HEK293 (cell line): ENCODE data around the gene KREMEN1.

ENCODE experiments used
- CTCF ChIA-PET: fragments of 350-600 bp; formaldehyde crosslinking; extraction: SDS; loops from one replicate; lab custom pipeline; 2021; ENCODE audit warnings: antibody characterized with exemption; lab: Yijun Ruan, JAX
- POLR2A ChIA-PET: fragments of 300-600 bp; formaldehyde crosslinking; extraction: SDS; loops from one replicate; lab custom pipeline; 2020; ENCODE audit warnings: antibody characterized with exemption, inconsistent platforms; lab: Yijun Ruan, JAX
- H3K27ac ChIP-seq: fragments of 200-500 bp; sonication (Bioruptor generic); 2 replicates; pipeline ENCODE4 v1.5.1; 2014; ENCODE audit warnings: low read depth, low read length, control low read depth, inconsistent platforms; ENCODE audit errors: extremely low read depth
- H3K36me3 ChIP-seq, 2 experiments: fragments of 200-500 bp in 1 of 2; sonication (Bioruptor generic) in 1 of 2; 1 replicate in 1 of 2; 2 replicates in 1 of 2; pipeline ENCODE4 v1.5.1; 2014 to 2017; ENCODE audit warnings: inconsistent platforms in 2 of 2, low read length in 2 of 2; ENCODE audit not compliant: control insufficient read depth in 2 of 2, insufficient read depth in 1 of 2
- H3K4me1 ChIP-seq: fragments of 200-500 bp; sonication (Bioruptor generic); 2 replicates; pipeline ENCODE4 v1.5.1; 2014; ENCODE audit warnings: mild to moderate bottlenecking, low read length, inconsistent platforms; ENCODE audit not compliant: control insufficient read depth, insufficient read depth
- H3K4me3 ChIP-seq: 2 replicates; pipeline ENCODE4 v1.5.1; 2011; ENCODE audit warnings: low read depth, mild to moderate bottlenecking, control low read depth, low read length, moderate library complexity
- H3K9me3 ChIP-seq: fragments of 200-500 bp; sonication (Bioruptor generic); 2 replicates; pipeline ENCODE4 v1.5.1; 2014; ENCODE audit warnings: low read depth, low read length, inconsistent platforms; ENCODE audit not compliant: control insufficient read depth, insufficient read depth
- FEZF1 ChIP-seq: fragments of 450-650 bp; formaldehyde crosslinking; IDR thresholded peaks from 2 replicates; pipeline ENCODE4 v1.5.1; 2016; ENCODE audit warnings: missing biosample characterization, missing genetic modification characterization
- HOXD13 ChIP-seq: sonication (generic); formaldehyde crosslinking; IDR thresholded peaks from 2 replicates; pipeline ENCODE4 v1.8.0; 2022; ENCODE audit warnings: missing genetic modification reagents, borderline replicate concordance
- KLF10 ChIP-seq: fragments of 450-650 bp; IDR thresholded peaks from 2 replicates; pipeline ENCODE4 v1.5.1; 2018; ENCODE audit warnings: missing biosample characterization, mild to moderate bottlenecking, missing genetic modification characterization
- KLF8 ChIP-seq: fragments of 450-650 bp; formaldehyde crosslinking; IDR thresholded peaks from 2 replicates; pipeline ENCODE4 v1.5.1; 2016; ENCODE audit warnings: missing biosample characterization, missing genetic modification characterization
- MYNN ChIP-seq: fragments of 450-650 bp; formaldehyde crosslinking; IDR thresholded peaks from 2 replicates; pipeline ENCODE4 v1.5.1; 2016; ENCODE audit warnings: missing biosample characterization, missing genetic modification characterization, borderline replicate concordance
- OSR2 ChIP-seq: fragments of 450-650 bp; formaldehyde crosslinking; IDR thresholded peaks from 2 replicates; pipeline ENCODE4 v1.5.1; 2016; ENCODE audit warnings: missing biosample characterization, missing genetic modification characterization
- OVOL3 ChIP-seq: fragments of 450-650 bp; formaldehyde crosslinking; IDR thresholded peaks from 2 replicates; pipeline ENCODE4 v1.5.1; 2016; ENCODE audit warnings: missing biosample characterization, missing genetic modification characterization
- TRIM28 ChIP-seq: IDR thresholded peaks from 2 replicates; pipeline ENCODE4 v1.6.1; 2011; ENCODE audit warnings: low read length, control low read depth, borderline replicate concordance
- ZBTB17 ChIP-seq: fragments of 450-650 bp; formaldehyde crosslinking; IDR thresholded peaks from 2 replicates; pipeline ENCODE4 v1.5.1; 2016; ENCODE audit warnings: missing biosample characterization, missing genetic modification characterization
- ZBTB48 ChIP-seq: fragments of 450-650 bp; formaldehyde crosslinking; IDR thresholded peaks from 2 replicates; pipeline ENCODE4 v1.5.1; 2016; ENCODE audit warnings: missing biosample characterization, missing genetic modification characterization
- ZIC2 ChIP-seq: fragments of 450-650 bp; formaldehyde crosslinking; IDR thresholded peaks from 2 replicates; pipeline ENCODE4 v1.5.1; 2016; ENCODE audit warnings: missing biosample characterization, missing genetic modification characterization
- ZNF121 ChIP-seq: fragments of 450-650 bp; formaldehyde crosslinking; IDR thresholded peaks from 2 replicates; pipeline ENCODE4 v1.5.1; 2016; ENCODE audit warnings: missing biosample characterization, missing genetic modification characterization
- ZNF221 ChIP-seq: fragments of 450-650 bp; formaldehyde crosslinking; IDR thresholded peaks from 2 replicates; pipeline ENCODE4 v1.5.1; 2017; ENCODE audit warnings: missing biosample characterization, missing genetic modification characterization, borderline replicate concordance
- ZNF776 ChIP-seq: fragments of 450-650 bp; formaldehyde crosslinking; IDR thresholded peaks from 2 replicates; pipeline ENCODE4 v1.5.0; 2017; ENCODE audit warnings: missing biosample characterization, missing genetic modification characterization, borderline replicate concordance
- TF ChIP-seq, protein P1 (sequence below): fragments of 450-650 bp; formaldehyde crosslinking; IDR thresholded peaks from 2 replicates; pipeline ENCODE4 v1.5.1; 2017; ENCODE audit warnings: missing biosample characterization, missing genetic modification characterization
- TF ChIP-seq, protein P2 (sequence below): fragments of 450-650 bp; formaldehyde crosslinking; IDR thresholded peaks from 2 replicates; pipeline ENCODE4 v1.5.1; 2017; ENCODE audit warnings: missing biosample characterization, missing genetic modification characterization
- TF ChIP-seq, protein P3 (sequence below): fragments of 450-650 bp; formaldehyde crosslinking; IDR thresholded peaks from 2 replicates; pipeline ENCODE4 v1.5.1; 2016; ENCODE audit warnings: missing biosample characterization, missing genetic modification characterization, borderline replicate concordance

The KREMEN1 gene

DNA sequence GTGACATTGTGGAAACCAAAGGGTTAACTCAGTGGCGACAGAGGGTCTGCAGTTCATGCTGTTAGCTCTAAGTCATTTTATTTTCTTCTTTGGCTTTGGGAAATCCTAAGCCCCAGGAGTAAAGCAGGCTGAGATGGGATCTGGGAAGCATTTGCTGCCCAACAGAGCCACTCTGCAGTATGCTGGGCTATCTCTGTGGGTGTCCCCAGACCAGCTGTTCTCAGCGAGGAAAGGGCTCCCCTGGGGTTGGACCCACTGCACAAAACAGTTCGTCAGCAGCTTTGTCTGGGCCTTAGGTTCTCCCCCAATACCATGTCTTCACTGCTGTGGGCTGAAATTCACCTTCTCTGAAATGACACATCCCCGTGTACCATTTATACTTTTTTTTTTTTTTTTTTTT lies 34.0 kb downstream of the KREMEN1 start:
- ChIA-PET POLR2A (interaction anchor here (1.2 kb wide), 1 partner anchor 11 kb away, joined by 3 read pairs; no protein-coding TSS in a partner anchor), CTCF (interaction anchor here (0.9 to 2.1 kb wide), 2 partner anchors 13 to 47 kb away, joined by 3 to 16 read pairs; no protein-coding TSS in a partner anchor)
- peaks cover 8% of the 10 kb centered on the region; the same call in 1 of the 2 replicates for H3K4me1 ChIP-seq
- no peak overlapping the region for H3K27ac ChIP-seq
- peak; percentile 93 for TF ChIP-seq ZIC2 (tag by site-specific recombination)
- no peak for TF ChIP-seq HOXD13 (CRISPR knock-in tag)
- TF ChIP-seq, protein P1, sequence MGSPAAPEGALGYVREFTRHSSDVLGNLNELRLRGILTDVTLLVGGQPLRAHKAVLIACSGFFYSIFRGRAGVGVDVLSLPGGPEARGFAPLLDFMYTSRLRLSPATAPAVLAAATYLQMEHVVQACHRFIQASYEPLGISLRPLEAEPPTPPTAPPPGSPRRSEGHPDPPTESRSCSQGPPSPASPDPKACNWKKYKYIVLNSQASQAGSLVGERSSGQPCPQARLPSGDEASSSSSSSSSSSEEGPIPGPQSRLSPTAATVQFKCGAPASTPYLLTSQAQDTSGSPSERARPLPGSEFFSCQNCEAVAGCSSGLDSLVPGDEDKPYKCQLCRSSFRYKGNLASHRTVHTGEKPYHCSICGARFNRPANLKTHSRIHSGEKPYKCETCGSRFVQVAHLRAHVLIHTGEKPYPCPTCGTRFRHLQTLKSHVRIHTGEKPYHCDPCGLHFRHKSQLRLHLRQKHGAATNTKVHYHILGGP: no peak
- peaks cover 0 to 3% of the 10 kb centered on the region in 2 experiments; a peak in 2 of 3 replicates for H3K36me3 ChIP-seq
- H3K4me3 ChIP-seq: no peak overlapping the region
- H3K9me3 ChIP-seq: no peaks in the 10 kb centered on the region

DNA sequence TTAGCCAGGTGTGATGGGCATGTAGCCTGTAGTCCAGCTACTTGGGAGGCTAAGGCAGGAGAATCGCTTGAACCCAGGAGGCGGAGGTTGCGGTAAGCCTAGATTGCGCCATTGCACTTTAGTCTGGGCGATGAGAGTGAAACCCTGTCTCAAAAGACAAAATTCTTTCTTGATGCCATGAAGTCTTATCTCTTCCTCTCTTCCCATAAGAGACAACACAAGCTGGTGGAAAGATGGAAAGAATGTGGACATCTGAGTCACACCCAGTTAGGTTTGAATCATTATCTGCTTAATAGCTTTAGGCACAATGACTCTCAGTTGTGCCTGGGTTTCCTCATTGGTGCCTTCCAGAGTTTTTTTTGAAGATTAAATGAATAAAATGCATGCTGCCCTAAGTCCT lies 35.3 kb downstream of the KREMEN1 start:
- no peak for TF ChIP-seq ZNF776
- TF ChIP-seq OVOL3: no peak
- TF ChIP-seq KLF10: no peak
- Histone ChIP-seq H3K36me3 (peaks cover 0 to 2% of the 10 kb centered on the region in 2 experiments; a peak in 2 of 3 replicates), H3K4me1 (peaks cover 8% of the 10 kb centered on the region; the same call in 1 of the 2 replicates), H3K27ac (no peak overlapping the region), H3K4me3 (no peak overlapping the region), H3K9me3 (no peaks in the 10 kb centered on the region)
- CTCF ChIA-PET: interaction anchor here (1.6 kb wide), 1 partner anchor 46 kb away, joined by 4 read pairs; no protein-coding TSS in a partner anchor
- POLR2A ChIA-PET: no interaction called here

DNA sequence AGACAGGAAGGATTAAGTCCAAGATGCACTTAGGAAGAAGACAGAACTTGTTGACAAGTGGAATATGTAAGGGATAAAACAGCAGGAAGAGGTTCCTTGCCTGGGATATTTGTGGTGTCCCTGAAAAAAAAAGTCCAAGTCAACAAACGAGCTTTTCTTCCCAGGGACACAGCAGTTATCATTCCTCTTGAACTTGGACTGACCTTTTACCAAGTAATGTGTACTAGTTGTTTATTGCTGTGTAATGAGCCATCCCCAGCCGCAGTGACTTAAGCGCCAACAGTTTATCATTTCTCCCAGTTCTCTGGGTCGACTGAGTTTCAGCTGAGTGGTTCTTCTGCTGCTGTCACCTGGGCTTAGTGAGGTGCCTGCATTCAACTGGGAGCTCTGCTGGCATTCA lies 37.0 kb downstream of the KREMEN1 start:
- CTCF ChIA-PET: no interaction called here
- H3K36me3 ChIP-seq: no peaks in the 10 kb centered on the region
- H3K4me1 ChIP-seq: peaks cover 8% of the 10 kb centered on the region; the same call in 1 of the 2 replicates
- no peak for TF ChIP-seq ZNF221
- TF ChIP-seq, protein P2, sequence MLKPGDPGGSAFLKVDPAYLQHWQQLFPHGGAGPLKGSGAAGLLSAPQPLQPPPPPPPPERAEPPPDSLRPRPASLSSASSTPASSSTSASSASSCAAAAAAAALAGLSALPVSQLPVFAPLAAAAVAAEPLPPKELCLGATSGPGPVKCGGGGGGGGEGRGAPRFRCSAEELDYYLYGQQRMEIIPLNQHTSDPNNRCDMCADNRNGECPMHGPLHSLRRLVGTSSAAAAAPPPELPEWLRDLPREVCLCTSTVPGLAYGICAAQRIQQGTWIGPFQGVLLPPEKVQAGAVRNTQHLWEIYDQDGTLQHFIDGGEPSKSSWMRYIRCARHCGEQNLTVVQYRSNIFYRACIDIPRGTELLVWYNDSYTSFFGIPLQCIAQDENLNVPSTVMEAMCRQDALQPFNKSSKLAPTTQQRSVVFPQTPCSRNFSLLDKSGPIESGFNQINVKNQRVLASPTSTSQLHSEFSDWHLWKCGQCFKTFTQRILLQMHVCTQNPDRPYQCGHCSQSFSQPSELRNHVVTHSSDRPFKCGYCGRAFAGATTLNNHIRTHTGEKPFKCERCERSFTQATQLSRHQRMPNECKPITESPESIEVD (tag by site-specific recombination): peak; percentile 42; the same call in 1 of the 2 replicates
- TF ChIP-seq KLF8 (tag by site-specific recombination): no peak
- TF ChIP-seq ZBTB17: no peak
- peak; percentile 18; the same call in 1 of the 2 replicates for TF ChIP-seq ZIC2 (tag by site-specific recombination)
- 0 out of 2 replicates have a peak, but pooled peaks have one; percentile 17 for TF ChIP-seq FEZF1 (tag by site-specific recombination)
- no peak for TF ChIP-seq MYNN (tag by site-specific recombination)
- TF ChIP-seq ZBTB48: peak; percentile 42; the same call in 1 of the 2 replicates
- peak; percentile 93 for TF ChIP-seq TRIM28
- peak; percentile 44; the same call in 1 of the 2 replicates for TF ChIP-seq OSR2 (tag by site-specific recombination)
- no peaks in the 10 kb centered on the region for H3K9me3 ChIP-seq
- H3K27ac ChIP-seq: no peak overlapping the region
- POLR2A ChIA-PET: no interaction called here
- H3K4me3 ChIP-seq: no peak overlapping the region

DNA sequence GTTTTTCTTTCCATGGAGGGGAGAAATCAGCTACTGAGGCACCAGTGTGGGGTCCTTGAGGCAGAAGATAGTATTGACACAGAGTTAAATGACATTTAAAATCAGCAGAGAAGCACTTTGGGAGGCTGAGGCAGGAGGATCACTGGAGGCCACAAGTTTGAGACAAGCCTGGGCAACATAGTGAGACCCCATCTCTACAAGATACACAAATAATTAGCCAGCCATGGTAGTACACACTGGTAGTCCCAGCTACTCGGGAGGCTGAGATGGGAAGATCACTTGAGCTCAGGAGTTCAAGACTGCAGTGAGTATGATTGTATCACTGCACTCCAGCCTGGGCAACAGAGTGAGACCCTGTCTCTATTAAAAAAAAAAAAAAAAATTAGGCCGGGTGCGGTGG lies 38.1 kb downstream of the KREMEN1 start:
- Histone ChIP-seq H3K9me3 (no peaks in the 10 kb centered on the region), H3K4me1 (peaks cover 8% of the 10 kb centered on the region; the same call in 1 of the 2 replicates), H3K36me3 (no peaks in the 10 kb centered on the region), H3K27ac (no peak overlapping the region), H3K4me3 (no peak overlapping the region)
- TF ChIP-seq ZNF121 (tag by site-specific recombination): peak; percentile 94
- TF ChIP-seq, protein P3, sequence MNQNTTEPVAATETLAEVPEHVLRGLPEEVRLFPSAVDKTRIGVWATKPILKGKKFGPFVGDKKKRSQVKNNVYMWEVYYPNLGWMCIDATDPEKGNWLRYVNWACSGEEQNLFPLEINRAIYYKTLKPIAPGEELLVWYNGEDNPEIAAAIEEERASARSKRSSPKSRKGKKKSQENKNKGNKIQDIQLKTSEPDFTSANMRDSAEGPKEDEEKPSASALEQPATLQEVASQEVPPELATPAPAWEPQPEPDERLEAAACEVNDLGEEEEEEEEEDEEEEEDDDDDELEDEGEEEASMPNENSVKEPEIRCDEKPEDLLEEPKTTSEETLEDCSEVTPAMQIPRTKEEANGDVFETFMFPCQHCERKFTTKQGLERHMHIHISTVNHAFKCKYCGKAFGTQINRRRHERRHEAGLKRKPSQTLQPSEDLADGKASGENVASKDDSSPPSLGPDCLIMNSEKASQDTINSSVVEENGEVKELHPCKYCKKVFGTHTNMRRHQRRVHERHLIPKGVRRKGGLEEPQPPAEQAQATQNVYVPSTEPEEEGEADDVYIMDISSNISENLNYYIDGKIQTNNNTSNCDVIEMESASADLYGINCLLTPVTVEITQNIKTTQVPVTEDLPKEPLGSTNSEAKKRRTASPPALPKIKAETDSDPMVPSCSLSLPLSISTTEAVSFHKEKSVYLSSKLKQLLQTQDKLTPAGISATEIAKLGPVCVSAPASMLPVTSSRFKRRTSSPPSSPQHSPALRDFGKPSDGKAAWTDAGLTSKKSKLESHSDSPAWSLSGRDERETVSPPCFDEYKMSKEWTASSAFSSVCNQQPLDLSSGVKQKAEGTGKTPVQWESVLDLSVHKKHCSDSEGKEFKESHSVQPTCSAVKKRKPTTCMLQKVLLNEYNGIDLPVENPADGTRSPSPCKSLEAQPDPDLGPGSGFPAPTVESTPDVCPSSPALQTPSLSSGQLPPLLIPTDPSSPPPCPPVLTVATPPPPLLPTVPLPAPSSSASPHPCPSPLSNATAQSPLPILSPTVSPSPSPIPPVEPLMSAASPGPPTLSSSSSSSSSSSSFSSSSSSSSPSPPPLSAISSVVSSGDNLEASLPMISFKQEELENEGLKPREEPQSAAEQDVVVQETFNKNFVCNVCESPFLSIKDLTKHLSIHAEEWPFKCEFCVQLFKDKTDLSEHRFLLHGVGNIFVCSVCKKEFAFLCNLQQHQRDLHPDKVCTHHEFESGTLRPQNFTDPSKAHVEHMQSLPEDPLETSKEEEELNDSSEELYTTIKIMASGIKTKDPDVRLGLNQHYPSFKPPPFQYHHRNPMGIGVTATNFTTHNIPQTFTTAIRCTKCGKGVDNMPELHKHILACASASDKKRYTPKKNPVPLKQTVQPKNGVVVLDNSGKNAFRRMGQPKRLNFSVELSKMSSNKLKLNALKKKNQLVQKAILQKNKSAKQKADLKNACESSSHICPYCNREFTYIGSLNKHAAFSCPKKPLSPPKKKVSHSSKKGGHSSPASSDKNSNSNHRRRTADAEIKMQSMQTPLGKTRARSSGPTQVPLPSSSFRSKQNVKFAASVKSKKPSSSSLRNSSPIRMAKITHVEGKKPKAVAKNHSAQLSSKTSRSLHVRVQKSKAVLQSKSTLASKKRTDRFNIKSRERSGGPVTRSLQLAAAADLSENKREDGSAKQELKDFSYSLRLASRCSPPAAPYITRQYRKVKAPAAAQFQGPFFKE (tag by site-specific recombination): no peak
- ChIA-PET CTCF (interaction anchor here (0.6 to 0.9 kb wide), 2 partner anchors 24 to 43 kb away, joined by 4 to 6 read pairs; no protein-coding TSS in a partner anchor), POLR2A (no interaction called here)
